Astrocyte of the cerebellum (primary cell): Measurements from ENCODE around the gene RGCC.

Source experiments
- DNase-seq: peaks from one replicate; pipeline ENCODE4 v3.0.0-alpha.2; 2011; ENCODE audit warnings: low read depth
- H3K4me3 ChIP-seq: 2 replicates; pipeline ENCODE4 v1.5.1; 2011; ENCODE audit warnings: mild to moderate bottlenecking, low read depth, low read length, moderate library complexity
- in situ Hi-C: cut with HindIII; loops from 2 replicates; pipeline ENCODE4 v1.10.0; 2017; ENCODE audit warnings: low sequenced_read_pairs
- TF ChIP-seq, protein P1 (sequence below): IDR thresholded peaks from 2 replicates; pipeline ENCODE4 v1.5.1; 2012; ENCODE audit warnings: low read length, low read depth, moderate library complexity, mild to moderate bottlenecking; ENCODE audit errors: missing control alignments

Gene RGCC

DNA sequence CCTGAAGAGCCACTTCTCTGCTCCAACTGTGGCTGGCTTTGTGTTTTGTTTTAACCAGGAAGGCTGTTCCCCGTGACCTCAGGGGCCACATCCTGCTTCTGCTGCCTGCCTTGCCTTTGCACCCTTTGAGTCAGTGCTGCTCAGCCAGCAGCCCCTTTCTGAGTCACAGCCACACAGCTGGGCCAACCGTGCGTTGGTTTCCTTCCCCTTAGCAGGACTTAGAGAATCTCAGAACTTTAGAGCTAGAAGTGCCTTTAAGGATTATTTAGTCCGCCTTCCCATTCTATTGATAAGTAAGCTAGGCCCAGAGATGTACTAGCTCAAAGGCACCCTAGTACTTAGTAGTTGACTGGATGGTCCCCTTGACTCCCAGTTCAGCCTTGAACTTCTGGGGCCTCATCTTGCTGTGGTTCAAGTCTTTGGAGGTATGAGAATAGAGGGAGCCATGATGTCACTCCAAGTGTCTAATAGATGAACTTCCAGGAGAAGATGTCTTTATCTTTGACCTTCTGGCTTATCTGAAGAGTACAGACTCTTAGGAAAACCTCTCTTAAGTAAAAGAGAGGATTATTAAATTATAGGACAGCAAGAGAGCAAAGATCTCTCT lies 8.0 kb downstream of the RGCC start:
- H3K4me3 ChIP-seq = no peak overlapping the region
- TF ChIP-seq, protein P1, sequence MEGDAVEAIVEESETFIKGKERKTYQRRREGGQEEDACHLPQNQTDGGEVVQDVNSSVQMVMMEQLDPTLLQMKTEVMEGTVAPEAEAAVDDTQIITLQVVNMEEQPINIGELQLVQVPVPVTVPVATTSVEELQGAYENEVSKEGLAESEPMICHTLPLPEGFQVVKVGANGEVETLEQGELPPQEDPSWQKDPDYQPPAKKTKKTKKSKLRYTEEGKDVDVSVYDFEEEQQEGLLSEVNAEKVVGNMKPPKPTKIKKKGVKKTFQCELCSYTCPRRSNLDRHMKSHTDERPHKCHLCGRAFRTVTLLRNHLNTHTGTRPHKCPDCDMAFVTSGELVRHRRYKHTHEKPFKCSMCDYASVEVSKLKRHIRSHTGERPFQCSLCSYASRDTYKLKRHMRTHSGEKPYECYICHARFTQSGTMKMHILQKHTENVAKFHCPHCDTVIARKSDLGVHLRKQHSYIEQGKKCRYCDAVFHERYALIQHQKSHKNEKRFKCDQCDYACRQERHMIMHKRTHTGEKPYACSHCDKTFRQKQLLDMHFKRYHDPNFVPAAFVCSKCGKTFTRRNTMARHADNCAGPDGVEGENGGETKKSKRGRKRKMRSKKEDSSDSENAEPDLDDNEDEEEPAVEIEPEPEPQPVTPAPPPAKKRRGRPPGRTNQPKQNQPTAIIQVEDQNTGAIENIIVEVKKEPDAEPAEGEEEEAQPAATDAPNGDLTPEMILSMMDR = no peak
- DNase-seq = peak; percentile 26
- in situ Hi-C loops = no loop called here

DNA sequence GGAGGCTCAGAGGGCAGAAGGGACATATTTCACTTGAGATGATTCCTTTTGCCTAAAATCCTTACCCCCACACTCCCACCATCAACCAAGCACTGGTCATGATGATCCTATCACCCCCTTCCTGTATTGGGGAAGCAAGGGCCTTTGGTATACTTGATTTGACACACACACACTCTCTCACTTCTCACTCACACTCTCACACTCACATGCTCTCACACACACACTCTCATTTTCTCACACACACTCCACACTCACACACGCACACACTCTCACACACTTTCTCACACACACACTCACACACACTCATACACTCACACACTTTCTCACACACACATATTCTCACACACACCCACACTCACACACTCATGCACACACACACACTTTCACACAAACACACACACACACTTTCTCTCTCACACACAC lies 8.6 kb downstream of the RGCC start:
- H3K4me3 ChIP-seq = no peak overlapping the region
- in situ Hi-C loops = no loop called here
- no peak for DNase-seq
- TF ChIP-seq, protein P1 = no peak

DNA sequence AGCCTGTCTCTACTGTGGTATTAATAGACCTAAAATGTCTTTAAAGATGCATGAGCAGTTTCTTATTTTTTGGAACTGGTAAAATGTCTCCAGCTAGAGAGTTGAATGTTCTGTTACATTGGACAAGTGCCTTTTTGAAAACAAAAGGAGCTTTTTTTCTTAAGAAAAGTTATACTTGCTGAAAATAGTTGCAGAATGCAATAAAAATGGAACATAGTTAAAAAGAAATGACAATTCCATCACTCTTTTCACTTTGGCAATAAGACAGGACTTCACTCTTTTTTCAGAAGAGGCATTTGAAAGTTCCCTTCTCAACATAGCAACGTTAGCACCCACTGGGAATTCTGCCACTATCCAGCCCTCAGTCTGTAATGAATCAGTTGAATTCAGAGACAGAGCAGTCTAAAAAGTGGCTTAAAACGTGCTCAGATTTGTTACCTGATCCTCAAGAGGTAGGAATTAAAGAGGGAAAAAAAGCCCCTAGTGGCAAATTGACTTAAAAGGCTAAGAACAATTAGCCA lies 10.1 kb downstream of the RGCC start:
- in situ Hi-C loops = no loop called here
- TF ChIP-seq, protein P1 = no peak
- no peak overlapping the region for H3K4me3 ChIP-seq
- DNase-seq = no peak

DNA sequence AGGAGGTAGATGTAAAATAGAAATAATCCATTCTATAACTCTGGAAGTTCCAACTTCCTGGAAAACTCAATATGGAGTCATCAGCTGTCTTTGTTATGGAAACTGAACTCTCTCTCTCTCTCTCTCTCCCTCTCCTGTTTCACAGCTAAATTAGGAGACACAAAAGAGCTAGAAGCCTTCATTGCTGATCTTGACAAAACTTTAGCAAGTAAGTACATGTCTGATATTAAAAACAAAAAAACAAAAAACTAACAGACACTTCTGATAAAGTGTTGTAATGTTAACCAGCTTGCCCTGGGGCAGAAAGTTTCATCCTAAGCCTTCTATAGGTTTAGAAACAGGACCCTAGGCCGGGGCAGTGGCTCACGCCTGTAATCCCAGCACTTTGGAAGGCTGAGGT lies 11.3 kb downstream of the RGCC start:
- no peak for DNase-seq
- TF ChIP-seq, protein P1 = no peak
- in situ Hi-C loops = no loop called here
- H3K4me3 ChIP-seq = no peak overlapping the region

DNA sequence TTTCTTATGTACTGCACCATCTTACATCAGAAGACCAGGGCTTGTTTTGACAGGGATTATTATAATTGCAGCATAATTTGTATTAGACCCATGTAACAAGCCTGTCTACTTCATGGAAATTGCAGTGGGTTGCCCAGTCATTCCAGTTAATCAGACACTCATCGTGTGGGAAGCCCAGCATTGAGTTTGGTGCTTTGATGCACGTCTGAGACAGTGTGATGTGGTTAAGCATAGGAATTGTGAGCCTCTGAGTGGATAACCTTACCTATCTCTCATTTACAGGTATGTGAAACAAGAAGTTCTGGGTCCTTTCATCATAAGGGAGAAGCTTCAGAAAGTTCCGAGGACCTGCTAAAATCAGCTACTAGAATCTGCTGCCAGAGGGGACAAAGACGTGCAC lies 12.8 kb downstream of the RGCC start:
- H3K4me3 ChIP-seq = no peak overlapping the region
- in situ Hi-C loops = no loop called here
- TF ChIP-seq, protein P1 = no peak
- no peak for DNase-seq

DNA sequence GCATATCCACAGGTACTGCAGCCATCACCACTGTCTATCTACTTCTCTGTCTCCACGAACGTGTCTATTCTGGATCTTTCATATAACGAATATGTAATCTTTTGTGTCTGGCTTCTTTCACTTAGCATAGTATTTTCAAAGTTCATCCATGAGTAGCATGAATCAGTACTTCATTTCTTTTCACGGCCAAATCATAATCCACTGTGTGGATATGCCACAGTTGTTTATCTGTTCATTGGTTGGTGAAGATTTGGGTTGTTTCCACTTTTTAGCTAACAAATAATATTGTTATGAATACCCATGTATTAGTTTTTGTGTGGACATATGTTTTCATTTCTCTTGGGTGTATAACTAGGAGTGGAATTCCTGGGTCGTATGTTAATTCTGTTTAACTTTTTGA lies 14.4 kb downstream of the RGCC start:
- TF ChIP-seq, protein P1 = no peak
- in situ Hi-C loops = no loop called here
- DNase-seq = no peak
- H3K4me3 ChIP-seq = no peak overlapping the region

DNA sequence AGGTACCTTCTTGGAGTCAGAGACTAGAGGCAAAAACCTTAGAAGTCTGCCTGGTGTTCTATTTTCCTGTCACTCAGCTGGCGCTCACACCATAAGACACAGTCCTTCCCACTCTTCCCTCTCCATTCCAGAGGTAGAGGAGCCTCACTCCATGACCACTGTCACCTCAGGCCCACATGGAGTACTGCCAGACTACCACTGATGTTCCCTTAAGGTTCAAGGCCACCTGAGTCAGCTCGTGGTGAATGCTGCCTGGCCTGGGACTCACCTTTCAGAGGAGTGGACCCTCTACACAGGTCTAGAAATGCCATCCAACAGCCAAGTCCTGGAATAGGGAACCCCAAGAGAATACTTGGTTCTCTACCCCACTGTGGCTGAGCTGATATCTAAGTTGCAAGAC lies 29.9 kb downstream of the RGCC start:
- no peak overlapping the region for H3K4me3 ChIP-seq
- DNase-seq = no peak
- TF ChIP-seq, protein P1 = no peak
- in situ Hi-C loops = no loop called here
